ENCODE measurements around the gene ANKRD52. TPM values are rescaled to one million over a fixed set of nuclear protein-coding genes. Genes with fewer than 3 reads are reported as not detected.

ANKRD52 gene
- total RNA-seq, 4 donors from 2014 or later: 30.5 to 48.7 (median 36.6) TPM

DNA sequence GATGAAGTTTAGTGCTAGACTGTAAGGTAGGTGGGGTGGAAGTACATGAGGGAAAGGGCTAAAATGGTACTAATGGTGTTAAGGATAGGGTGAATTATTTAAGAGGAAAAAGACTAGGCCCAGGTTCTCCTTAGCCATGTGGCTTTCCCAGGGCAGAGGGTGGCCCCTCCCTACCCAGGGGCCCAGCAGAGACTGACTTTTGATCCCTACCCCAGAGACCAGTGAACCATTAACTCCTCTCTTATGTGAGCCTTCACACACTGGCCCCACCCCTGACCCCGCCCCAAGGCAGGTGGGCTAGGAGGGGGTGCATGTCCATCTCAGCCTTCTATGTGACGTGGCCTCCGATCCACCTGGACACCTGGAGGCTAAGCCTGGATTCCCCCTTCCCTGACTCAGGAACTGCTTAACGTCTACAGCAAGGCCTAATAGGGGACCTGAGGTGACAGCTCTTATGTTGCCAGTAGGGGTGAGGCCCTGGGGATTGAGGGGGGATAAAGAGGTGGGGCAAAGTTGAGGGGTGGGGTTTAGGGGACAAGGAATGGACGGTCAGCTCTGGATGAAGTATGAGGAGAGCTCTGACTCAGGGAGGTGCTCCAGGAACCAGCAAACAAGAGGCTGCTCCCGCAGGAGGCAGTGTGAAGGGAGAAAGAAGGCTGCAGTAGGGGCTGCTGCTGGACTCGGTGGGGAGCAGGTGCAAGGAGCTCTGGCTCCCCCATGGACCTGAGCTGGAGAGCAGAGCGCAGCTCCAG lies 27.6 kb downstream of the ANKRD52 start:
- H3K4me3 ChIP-seq: peak overlapping the region in 3 of 4 donors; percentile 30 to 54 (median 51)

GRCh38 chr12:56229916-56230431 lies 28.2 kb downstream of the ANKRD52 start, which contains the start of gene SLC39A5:
TSS of gene SLC39A5 (plus strand) at chr12:56230051. CDS start at chr12:56231275, 1,224 bp downstream.
- peak within 1 kb of the TSS in 3 of 4 donors; percentile 72 to 88 (median 85) for H3K27ac ChIP-seq
- H3K9me3 ChIP-seq: no peaks in the 10 kb centered on the region
- H3K4me3 ChIP-seq: peak within 1 kb of the TSS in 3 of 4 donors; percentile 30 to 54 (median 51)
- no peak for TF ChIP-seq POLR2A (IDR thresholded peaks at IDR 0.05)
- TF ChIP-seq CTCF (IDR thresholded peaks at IDR 0.05): no peak
- no peaks in the 10 kb centered on the region for H3K27me3 ChIP-seq
- DNase-seq: peak in 1 of 3 donors; percentile 78
- no peaks in the 10 kb centered on the region for H3K36me3 ChIP-seq
- peaks cover 0 to 14% (median under 1%) of the 10 kb centered on the region in 4 donors for H3K4me1 ChIP-seq

More for the DNA sequence above, 27.6 kb downstream of the ANKRD52 start:
- Histone ChIP-seq H3K27me3 (no peaks in the 10 kb centered on the region), H3K27ac (peak overlapping the region in 3 of 4 donors; percentile 72 to 88 (median 85)), H3K9me3 (no peaks in the 10 kb centered on the region), H3K36me3 (peaks cover 0 to 2% (median 0%) of the 10 kb centered on the region in 3 donors), H3K4me1 (peaks cover 0 to 8% (median 0%) of the 10 kb centered on the region in 4 donors)
- peak in 2 of 3 donors; percentile 89 to 92 for DNase-seq
- TF ChIP-seq CTCF (IDR thresholded peaks at IDR 0.05) (peak in 1 of 6 experiments; percentile 10), POLR2A (IDR thresholded peaks at IDR 0.05) (peak; percentile 37 to 72)

GRCh38 chr12:56229082-56229481 lies 29.1 kb downstream of the ANKRD52 start:
- peak overlapping the region in 2 of 4 donors; percentile 85 to 88 for H3K27ac ChIP-seq
- TF ChIP-seq CTCF (IDR thresholded peaks at IDR 0.05) (no peak), POLR2A (IDR thresholded peaks at IDR 0.05) (no peak)

DNA sequence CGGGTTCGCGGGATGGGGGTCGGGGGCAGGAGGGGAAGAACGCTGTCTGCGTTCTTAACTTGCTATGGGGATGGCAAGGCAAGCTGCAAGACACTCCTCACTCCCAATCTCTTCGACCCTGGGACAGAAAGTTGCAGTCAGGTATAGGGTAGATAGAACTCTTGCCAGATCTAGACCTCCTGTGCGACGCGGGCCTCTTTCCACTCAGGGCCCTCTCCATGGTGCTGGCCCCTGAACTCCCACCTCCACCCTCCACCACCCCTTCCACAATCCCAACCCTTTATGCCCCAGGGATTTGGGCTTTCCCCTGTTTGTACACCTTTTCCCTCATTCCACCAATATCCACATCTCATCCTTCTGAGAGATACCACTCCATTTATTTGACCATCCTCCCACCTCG lies 33.2 kb downstream of the ANKRD52 start:
- peaks cover 5 to 49% (median 7%) of the 10 kb centered on the region in 4 donors for H3K4me1 ChIP-seq
- peak overlapping the region; percentile 57 to 94 (median 72) for H3K27ac ChIP-seq
- H3K36me3 ChIP-seq: no peaks in the 10 kb centered on the region
- TF ChIP-seq POLR2A (IDR thresholded peaks at IDR 0.05): no peak
- TF ChIP-seq CTCF (IDR thresholded peaks at IDR 0.05): no peak
- DNase-seq: no peak
- no peaks in the 10 kb centered on the region for H3K27me3 ChIP-seq
- peak overlapping the region; percentile 47 to 67 (median 58) for H3K4me3 ChIP-seq
- H3K9me3 ChIP-seq: no peaks in the 10 kb centered on the region

More at GRCh38 chr12:56229082-56229481, 29.1 kb downstream of the ANKRD52 start:
- H3K36me3 ChIP-seq: no peaks in the 10 kb centered on the region
- H3K27me3 ChIP-seq: no peaks in the 10 kb centered on the region
- no peaks in the 10 kb centered on the region for H3K9me3 ChIP-seq
- no peak overlapping the region for H3K4me3 ChIP-seq
- peaks cover 0 to 20% (median 4%) of the 10 kb centered on the region in 4 donors for H3K4me1 ChIP-seq
- DNase-seq: no peak

GRCh38 chr12:56224102-56224701 lies 34.0 kb downstream of the ANKRD52 start, which contains the start of gene NABP2:
TSS of gene NABP2 (plus strand) at chr12:56224342. CDS start at chr12:56224857, 515 bp downstream.
- Histone ChIP-seq H3K4me3 (peak within 1 kb of the TSS; percentile 47 to 67 (median 58)), H3K4me1 (peaks cover 5 to 49% (median 7%) of the 10 kb centered on the region in 4 donors), H3K9me3 (no peaks in the 10 kb centered on the region), H3K27ac (peak within 1 kb of the TSS; percentile 68 to 96 (median 86)), H3K27me3 (no peaks in the 10 kb centered on the region), H3K36me3 (no peaks in the 10 kb centered on the region)
- TF ChIP-seq CTCF (IDR thresholded peaks at IDR 0.05) (peak; percentile 85 to 94 (median 89)), POLR2A (IDR thresholded peaks at IDR 0.05) (peak in 1 of 2 donors; percentile 61)
- DNase-seq: peak; percentile 96 to 99 (median 98)

Data from Peyer's patch (tissue), 4 donors.